GM18868 (cell line): ENCODE results near the gene SLC22A15.
"Not testable (repeated sequence)": the region's sequence is repeated elsewhere in the genome, so short reads cannot be mapped to it uniquely, and the experiment has no call there.

Experiments
- ATAC-seq: cut with Tn5 transposase; IDR thresholded peaks from one replicate; pipeline ENCODE4 v1.9.1; 2021; ENCODE audit warnings: mild to moderate bottlenecking, moderate library complexity; ENCODE audit not compliant: unreplicated experiment

The SLC22A15 gene

GRCh38 chr1:116031302-116031835 lies 55.1 kb downstream of the SLC22A15 start:
- ATAC-seq, result no peak

GRCh38 chr1:116033322-116033721 lies 57.0 kb downstream of the SLC22A15 start:
- ATAC-seq, result no peak

GRCh38 chr1:116036255-116036654 lies 59.9 kb downstream of the SLC22A15 start:
- ATAC-seq, result no peak

GRCh38 chr1:116038679-116039078 lies 62.4 kb downstream of the SLC22A15 start:
- ATAC-seq, result no peak

GRCh38 chr1:116044071-116044470 lies 67.8 kb downstream of the SLC22A15 start:
- no peak for ATAC-seq

GRCh38 chr1:116046933-116047332 lies 70.6 kb downstream of the SLC22A15 start:
- ATAC-seq, result not testable (repeated sequence)

GRCh38 chr1:116051896-116052295 lies 75.6 kb downstream of the SLC22A15 start:
- ATAC-seq, result not testable (repeated sequence)

GRCh38 chr1:116062201-116062600 lies 85.9 kb downstream of the SLC22A15 start:
- ATAC-seq, result no peak

DNA sequence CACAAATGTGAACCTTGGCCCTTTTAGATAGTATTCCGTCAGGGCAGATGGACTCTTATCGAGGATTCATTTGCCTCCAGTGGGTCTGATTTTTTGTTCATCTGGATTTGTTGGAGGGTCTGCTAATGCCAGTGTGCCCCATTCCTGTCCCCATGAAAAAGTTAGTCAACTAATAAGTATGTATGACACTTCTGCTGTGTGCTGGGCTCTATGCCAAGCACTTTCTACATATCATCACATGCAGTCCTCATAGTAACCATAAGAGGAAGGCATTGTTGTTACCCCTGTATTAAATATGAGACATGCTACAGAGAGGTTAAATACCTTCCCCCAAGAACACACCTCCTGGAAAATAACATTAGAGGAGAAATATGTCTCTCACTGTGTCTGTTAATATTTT lies 88.3 kb downstream of the SLC22A15 start:
- ATAC-seq, result no peak

DNA sequence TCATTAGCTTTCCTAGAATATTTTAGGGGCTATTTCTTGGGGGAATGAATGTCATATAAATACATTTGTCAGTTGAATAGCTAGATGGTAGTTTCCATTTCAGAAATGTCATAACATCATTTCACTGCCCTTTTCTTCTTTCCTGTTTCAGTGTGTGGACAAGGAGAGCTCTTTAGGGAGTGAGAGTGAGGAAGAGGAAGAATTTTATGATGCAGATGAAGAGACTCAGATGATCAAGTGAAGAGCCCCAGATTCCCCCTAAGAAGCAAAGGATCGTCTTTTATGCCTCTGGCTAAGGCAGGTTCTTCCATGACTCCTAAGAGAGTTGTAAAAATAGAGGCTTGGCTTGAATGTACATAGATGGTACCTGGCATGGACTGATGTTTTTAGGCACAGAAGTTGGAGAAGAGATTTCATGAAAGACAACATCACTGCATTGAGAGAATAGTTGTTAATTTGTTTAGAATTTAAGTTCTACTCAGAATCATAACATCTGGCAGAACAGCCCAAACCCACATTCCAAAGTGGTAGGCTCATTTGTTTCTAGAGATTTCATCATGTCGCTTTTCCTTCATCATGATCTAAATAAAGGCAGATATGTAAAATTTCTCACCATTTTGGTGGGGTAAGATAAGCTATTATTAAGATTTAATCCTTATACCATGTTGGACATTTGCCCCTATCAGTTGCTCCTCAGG lies 90.7 kb downstream of the SLC22A15 start:
- no peak for ATAC-seq

DNA sequence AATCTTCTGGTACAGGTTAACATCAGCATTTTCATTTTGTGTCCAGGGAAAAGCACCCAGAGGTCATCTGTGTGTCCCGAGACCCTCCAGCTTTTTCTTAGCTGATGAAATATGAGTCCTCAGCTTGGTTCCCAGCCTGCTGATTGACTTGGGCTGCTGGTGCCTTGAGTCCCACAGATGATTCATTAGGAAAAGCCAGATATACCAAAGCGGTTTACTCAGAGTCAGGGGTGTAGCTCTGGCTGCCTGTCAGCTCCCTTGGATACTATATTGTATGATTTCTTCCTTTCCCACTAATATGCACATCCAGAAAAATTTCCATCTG lies 91.2 kb downstream of the SLC22A15 start:
- ATAC-seq, result no peak

DNA sequence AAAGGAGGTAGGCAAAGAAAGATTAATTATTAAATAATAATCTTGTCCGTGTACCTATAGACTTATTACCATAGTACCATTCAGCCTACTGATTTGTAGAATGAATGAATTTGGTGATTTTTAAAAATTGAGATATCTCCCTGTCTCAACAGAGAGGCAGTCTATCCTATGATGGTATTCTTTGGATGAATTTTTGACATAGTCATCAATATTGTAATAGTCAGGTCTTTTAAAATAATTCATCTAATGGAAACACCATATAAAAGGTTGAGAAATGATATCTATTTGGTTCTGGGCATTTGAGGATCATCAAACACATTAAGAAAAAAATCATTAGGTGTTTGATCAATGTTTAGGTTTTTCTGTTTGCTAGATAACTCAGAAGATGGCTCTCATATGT lies 99.3 kb downstream of the SLC22A15 start:
- no peak for ATAC-seq

DNA sequence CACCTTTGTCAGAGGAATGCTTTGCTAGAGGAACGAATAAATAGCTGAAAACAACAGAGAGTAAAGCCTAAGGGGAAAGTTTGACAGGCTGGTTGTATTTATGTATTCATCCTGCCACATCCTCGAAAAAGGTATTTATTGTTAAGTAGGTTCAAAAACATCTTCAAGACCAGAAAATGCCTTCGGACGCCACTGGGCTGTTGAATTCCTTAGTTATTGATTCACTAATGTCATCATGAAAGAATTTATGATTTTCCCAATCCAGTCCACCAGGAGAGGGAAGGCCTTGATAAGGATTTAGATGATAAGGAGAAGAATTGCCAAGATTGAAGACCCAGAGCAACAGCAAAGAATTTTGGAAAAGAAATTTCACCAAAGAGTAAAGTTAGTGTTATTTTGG lies 99.7 kb downstream of the SLC22A15 start:
- no peak for ATAC-seq

GRCh38 chr1:116076831-116077230 lies 100.5 kb downstream of the SLC22A15 start:
- ATAC-seq, result no peak

DNA sequence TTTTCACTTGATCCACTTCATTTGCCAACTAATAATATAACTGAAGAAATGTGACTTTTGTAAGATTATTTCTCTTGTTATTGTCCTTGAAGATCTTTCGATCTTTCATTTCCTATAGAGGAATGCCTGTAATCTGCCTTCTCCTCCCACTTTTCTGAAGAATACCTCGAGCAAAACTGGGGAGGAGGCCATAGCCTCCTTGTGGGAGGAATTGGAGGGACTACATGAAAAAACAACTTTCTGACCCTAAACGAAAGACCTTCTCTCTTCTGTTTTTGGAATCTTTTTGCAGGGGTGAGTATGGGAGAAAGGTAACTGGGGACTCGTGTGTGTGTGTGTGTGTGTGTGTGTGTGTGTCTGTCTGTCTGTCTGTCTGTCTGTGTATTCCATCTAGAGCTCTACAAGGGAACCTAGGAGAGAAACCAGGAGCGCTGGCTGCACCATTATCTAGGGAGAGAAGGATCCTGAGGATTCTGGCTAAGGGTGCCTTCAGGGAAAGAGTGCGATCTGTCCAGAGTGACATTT lies 102.4 kb downstream of the SLC22A15 start:
- ATAC-seq, result no peak

- ATAC-seq, result no peak
Observed at GRCh38 chr1:116087628-116088027, 111.3 kb downstream of the SLC22A15 start.

DNA sequence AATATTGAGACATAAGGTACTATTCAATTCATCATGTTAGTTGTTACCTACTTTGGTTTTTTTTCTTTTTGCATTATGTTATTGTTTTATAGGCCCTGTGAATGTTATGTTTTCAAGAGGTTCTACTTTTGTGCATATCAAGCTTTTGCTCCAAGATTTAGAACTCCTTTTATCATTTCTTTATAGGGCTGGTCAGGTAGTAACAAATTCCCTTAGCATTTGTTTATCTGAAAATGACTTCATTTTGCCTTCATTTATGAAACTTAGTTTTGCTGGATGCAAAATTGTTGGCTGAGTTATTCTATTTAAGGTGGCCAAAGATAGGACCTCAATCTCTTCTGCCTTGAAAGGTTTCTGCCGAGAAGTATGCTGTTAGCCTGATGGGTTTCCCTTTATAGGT lies 113.6 kb downstream of the SLC22A15 start:
- no peak for ATAC-seq

DNA sequence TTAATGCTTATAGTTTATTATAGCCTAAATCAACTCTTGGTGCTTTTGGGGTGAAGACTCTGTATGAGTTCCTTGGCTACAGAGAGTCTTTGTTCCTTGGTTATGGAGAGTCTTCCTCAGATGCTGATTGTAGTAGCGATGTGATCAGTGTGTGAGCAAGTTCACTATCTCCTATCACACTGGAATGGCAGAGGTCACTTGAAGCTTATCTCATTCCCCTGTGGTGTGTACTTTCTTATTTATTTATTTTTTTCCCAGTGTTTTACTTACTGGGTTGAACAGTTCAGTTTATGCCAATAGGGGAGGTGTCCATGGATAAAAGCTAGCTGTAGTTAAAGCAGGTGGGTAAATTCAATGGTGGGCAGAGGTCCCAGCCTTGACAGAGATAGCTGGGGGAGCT lies 114.8 kb downstream of the SLC22A15 start:
- ATAC-seq, result no peak

DNA sequence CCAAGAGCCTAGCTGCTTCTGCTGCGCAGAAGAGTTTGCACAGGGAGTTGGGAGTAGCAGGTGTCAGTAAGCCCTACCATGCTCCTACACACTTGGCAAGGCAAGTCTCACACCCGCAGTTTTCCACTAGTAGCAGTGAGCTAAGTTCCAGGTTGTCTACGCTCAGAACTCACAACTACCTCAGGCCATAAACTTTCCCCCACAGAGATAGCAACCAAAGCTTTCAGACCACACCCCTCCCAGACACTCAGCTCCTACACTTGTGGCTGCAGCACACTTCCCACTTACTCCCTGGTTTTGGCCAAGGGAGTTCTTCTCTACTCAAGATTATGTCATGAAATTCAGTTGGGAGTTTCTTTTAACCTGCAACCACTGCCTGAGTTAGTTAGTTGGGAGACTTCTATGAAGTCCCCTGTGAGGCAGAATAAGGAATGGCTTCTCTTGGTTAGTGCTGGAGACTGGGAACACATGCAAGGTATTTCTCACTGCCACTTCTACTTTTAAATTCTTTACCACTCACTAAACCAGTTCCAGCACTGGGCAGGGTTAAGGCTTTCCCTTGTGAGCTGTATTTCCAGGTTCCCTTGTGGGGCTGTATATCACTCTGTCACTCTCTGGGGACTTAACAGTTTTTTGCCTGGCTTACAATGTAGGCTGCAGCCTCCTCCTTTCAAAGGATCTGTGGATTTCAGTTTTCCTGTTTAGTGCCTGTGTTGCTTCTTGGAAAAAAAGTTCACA lies 116.6 kb downstream of the SLC22A15 start:
- no peak for ATAC-seq

DNA sequence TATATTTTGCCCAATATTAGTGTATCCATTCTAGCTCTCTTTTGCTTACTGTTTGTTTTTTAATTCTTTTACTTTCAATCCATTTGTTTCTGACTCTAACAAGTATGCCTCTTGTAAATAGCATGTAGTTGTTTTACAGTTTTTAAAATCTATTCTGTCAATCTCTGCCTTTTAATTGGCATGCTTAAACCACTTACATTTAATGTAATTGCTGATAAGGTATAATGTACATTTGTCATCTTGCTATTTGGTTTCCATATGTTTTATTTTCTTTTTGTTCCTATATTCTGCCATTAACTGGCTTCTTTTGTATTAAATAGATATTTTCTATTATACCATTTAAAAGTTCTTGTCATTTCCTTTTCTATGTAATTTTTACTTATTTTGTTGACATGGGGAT lies 118.7 kb downstream of the SLC22A15 start:
- ATAC-seq, result no peak

- no peak for ATAC-seq
Observed at GRCh38 chr1:116096013-116096618, 119.8 kb downstream of the SLC22A15 start.

GRCh38 chr1:116097626-116098025 lies 121.3 kb downstream of the SLC22A15 start:
- ATAC-seq, result no peak
